Mesothelial cell of epicardium (in vitro differentiated cells): Measurements from ENCODE around the gene ULK4. TPM values are rescaled to one million over a fixed set of nuclear protein-coding genes. Genes with fewer than 3 reads are reported as not detected.

Experiments
- DNase-seq, 2 experiments: peaks; one replicate each; pipeline ENCODE4 v3.0.0; 2021; ENCODE audit warnings: low spot score in 2 of 2; ENCODE audit not compliant: unreplicated experiment in 2 of 2
- H3K27ac Mint-ChIP-seq: 2 replicates; pipeline ENCODE4 v1.8.0; 2021; ENCODE audit warnings: mixed read lengths
- H3K27me3 Mint-ChIP-seq: 2 replicates; pipeline ENCODE4 v1.8.0; 2021; ENCODE audit warnings: low read depth, mixed read lengths
- H3K36me3 Mint-ChIP-seq: 2 replicates; pipeline ENCODE4 v1.8.0; 2021; ENCODE audit warnings: mixed read lengths
- H3K4me1 Mint-ChIP-seq: 2 replicates; pipeline ENCODE4 v1.8.0; 2021; ENCODE audit warnings: mixed read lengths
- H3K4me3 Mint-ChIP-seq: 2 replicates; pipeline ENCODE4 v1.8.0; 2021; ENCODE audit warnings: mild to moderate bottlenecking, moderate library complexity, mixed read lengths
- H3K9me3 Mint-ChIP-seq: 2 replicates; pipeline ENCODE4 v1.8.0; 2021; ENCODE audit warnings: mixed read lengths
- CTCF ChIP-seq: fragments of 200-600 bp; sonication (generic); IDR thresholded peaks from one replicate; pipeline ENCODE4 v1.5.0; 2021; ENCODE audit warnings: antibody characterized with exemption; ENCODE audit not compliant: unreplicated experiment
- total RNA-seq: library from RNA; stranded (reverse); gene quantifications from 3 replicates; pipeline ENCODE4 v1.2.1, GENCODE V29; 2021

The ULK4 gene
- total RNA-seq, 1 donor from 2014 or later = 10.7 TPM

DNA sequence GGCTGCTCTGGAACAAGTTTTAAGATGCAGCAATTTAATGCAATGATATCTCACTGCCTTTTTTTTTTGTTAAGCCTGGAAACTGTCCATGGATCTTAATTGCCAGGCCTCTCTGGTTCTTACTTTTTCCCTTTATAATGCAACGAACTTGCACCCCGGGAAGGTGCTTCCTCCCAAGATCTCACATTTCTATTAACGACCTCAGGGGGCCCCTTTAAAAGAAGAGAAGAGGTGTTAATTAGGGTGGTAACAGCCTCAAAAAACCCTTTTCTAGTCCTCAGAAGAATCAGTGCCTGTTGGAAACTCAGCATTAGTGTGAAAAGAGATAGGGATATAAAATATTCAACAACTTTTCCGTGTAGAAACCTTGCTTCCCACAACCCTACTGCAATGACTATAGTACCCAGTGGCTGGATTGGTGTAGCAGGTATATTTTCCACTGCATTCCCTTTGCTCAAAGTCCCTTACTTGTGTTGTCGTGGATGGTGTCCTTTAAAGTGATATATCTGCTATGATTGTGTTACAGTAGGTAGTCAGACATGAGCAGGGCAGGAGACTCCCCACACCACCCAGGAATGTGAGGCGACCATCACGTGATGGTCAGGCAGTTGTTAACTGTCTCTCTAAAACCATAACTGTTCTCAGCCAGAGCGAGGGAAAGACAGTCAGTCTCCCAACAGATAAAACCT, 640.8 kb downstream of the ULK4 start:
- H3K36me3 Mint-ChIP-seq = no peaks in the 10 kb centered on the region
- no peak for TF ChIP-seq CTCF
- H3K27ac Mint-ChIP-seq = no peak overlapping the region
- H3K27me3 Mint-ChIP-seq = no peaks in the 10 kb centered on the region
- H3K9me3 Mint-ChIP-seq = no peaks in the 10 kb centered on the region
- DNase-seq = no peak
- H3K4me3 Mint-ChIP-seq = no peak overlapping the region
- peaks cover 26% of the 10 kb centered on the region for H3K4me1 Mint-ChIP-seq

DNA sequence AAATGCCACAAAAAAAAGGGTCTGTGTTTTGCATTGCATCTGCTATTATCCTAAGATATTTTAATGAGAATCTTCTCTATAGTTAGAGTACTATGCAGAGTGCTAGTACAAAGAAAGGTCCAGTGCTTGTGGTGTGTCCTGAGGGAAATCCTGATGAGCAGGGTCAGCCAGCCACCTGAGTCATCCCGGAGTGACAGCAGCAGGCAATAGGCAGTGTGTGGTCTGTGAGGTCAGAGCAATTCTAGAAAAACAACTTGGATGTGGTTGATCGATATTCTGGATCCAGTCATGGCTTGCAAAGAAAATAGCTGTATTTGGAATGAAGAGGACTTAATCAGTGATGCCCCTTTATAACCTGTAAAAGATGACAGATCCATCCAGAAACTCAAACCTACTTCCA, 643.4 kb downstream of the ULK4 start:
- TF ChIP-seq CTCF = no peak
- Mint-ChIP-seq H3K27ac (no peak overlapping the region), H3K4me1 (peaks cover 15% of the 10 kb centered on the region), H3K36me3 (no peaks in the 10 kb centered on the region), H3K9me3 (no peaks in the 10 kb centered on the region), H3K27me3 (no peaks in the 10 kb centered on the region), H3K4me3 (no peak overlapping the region)
- no peak for DNase-seq

DNA sequence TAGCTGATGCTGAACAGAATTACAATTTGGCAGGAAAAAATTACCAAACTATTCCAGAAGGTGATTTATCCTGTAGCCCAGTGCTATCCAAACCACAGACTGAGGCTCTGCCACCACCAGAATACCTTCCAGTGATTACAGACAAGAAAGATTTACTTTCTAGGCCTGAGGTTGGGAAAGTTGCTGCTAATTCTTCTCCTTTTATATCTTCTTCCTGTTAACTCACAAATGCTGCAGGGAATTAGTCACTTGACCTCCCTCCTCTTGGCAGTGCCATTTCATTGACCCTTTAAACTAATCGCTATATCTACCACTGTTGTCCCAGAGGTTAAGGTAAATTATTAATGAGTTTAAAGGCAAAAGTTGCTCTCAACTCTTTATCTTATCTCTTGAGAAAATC, 644.2 kb downstream of the ULK4 start:
- no peaks in the 10 kb centered on the region for H3K27me3 Mint-ChIP-seq
- no peaks in the 10 kb centered on the region for H3K9me3 Mint-ChIP-seq
- DNase-seq = no peak
- H3K4me1 Mint-ChIP-seq = peaks cover 12% of the 10 kb centered on the region
- no peak for TF ChIP-seq CTCF
- peak overlapping the region; percentile 21 for H3K27ac Mint-ChIP-seq
- H3K4me3 Mint-ChIP-seq = no peak overlapping the region
- no peaks in the 10 kb centered on the region for H3K36me3 Mint-ChIP-seq

DNA sequence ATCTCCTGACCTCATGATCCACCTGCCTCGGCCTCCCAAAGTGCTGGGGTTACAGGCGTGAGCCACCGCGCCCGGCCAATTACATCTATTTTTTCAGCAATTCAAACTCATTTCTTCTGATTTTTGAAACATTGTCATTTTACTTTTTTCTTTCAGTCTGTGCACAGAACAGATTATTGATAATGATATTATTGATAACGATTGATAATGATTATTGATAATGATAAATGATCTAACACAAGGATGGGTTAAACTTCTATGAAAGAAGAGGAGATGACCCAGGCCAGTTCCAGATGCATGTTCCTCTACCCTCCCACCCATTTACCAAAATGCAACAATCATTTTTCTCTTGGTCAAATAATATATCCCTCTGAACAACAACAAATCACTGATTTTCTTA, 644.6 kb downstream of the ULK4 start:
- Mint-ChIP-seq H3K9me3 (no peaks in the 10 kb centered on the region), H3K4me3 (no peak overlapping the region), H3K4me1 (peaks cover 8% of the 10 kb centered on the region), H3K27me3 (no peaks in the 10 kb centered on the region), H3K36me3 (no peaks in the 10 kb centered on the region), H3K27ac (peak overlapping the region; percentile 21)
- TF ChIP-seq CTCF = no peak
- no peak for DNase-seq

DNA sequence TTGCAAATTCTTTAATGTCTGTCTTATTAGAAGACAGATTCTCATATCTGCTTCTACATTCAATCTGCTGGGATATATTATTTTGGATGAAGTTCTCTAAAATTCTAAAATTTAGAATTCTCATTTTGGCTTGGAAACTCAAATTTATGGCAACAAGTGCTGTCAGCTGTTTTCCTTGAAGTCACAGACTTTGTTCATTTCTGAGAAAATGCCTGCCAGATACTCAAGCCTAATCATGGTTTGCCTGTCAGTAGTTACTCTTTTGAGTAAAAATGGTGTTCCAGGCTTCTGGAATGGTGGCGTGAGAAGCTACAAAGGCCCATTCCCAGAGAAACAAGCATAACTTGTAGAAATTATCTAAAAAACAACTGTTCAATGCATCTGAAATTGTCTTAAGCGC, 646.8 kb downstream of the ULK4 start:
- Mint-ChIP-seq H3K36me3 (no peaks in the 10 kb centered on the region), H3K9me3 (no peaks in the 10 kb centered on the region), H3K4me3 (no peak overlapping the region), H3K4me1 (peaks cover 7% of the 10 kb centered on the region), H3K27ac (no peak overlapping the region), H3K27me3 (no peaks in the 10 kb centered on the region)
- TF ChIP-seq CTCF = no peak
- no peak for DNase-seq

DNA sequence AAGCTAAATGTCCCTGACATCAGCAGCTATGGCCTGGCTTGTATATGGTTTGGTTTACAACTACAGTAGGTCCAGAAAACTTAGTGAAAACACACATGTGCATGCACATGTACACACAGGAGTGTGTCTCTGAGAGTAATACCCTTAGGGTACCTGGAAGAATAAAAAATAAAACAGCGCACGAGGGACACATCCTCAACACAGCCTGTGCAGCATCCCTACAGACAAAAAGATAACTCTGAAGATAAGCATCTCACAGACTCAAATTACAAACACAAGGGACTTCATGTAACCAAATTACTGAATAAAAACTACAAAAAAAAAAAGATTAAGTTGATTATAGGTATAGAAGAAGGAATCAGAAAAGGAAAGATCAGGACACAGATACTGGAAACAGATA, 653.8 kb downstream of the ULK4 start:
- no peak overlapping the region for H3K4me3 Mint-ChIP-seq
- no peaks in the 10 kb centered on the region for H3K4me1 Mint-ChIP-seq
- no peak for DNase-seq
- no peaks in the 10 kb centered on the region for H3K36me3 Mint-ChIP-seq
- no peak for TF ChIP-seq CTCF
- no peak overlapping the region for H3K27ac Mint-ChIP-seq
- H3K27me3 Mint-ChIP-seq = no peaks in the 10 kb centered on the region
- H3K9me3 Mint-ChIP-seq = no peaks in the 10 kb centered on the region
